SK-N-SH treated with all-trans-retinoic acid at 6 μM for 48 hours (cell line): Measurements from ENCODE around the gene ADAMTSL3.

Experiments
- ATAC-seq: fragments of 200-7000 bp; cut with Tn5 transposase; 3 replicates; pipeline ENCODE4 v1.9.1; 2020; ENCODE audit warnings: mild to moderate bottlenecking, moderate library complexity
- ARNTL ChIP-seq: fragments of 450-650 bp; formaldehyde crosslinking; IDR thresholded peaks from 2 replicates; pipeline ENCODE4 v1.5.0; 2020; ENCODE audit warnings: low read depth, mild to moderate bottlenecking, moderate library complexity, borderline replicate concordance
- BACH2 ChIP-seq: fragments of 250-450 bp; sonication (Bioruptor Pico); IDR thresholded peaks from 2 replicates; pipeline ENCODE4 v1.9.0; 2021; ENCODE audit warnings: mild to moderate bottlenecking, borderline replicate concordance
- CREB5 ChIP-seq: fragments of 250-450 bp; sonication (Bioruptor Pico); IDR thresholded peaks from 2 replicates; pipeline ENCODE4 v1.5.1; 2020; ENCODE audit warnings: low read depth, mild to moderate bottlenecking, moderate library complexity
- CSDC2 ChIP-seq: fragments of 250-450 bp; sonication (Bioruptor Pico); IDR thresholded peaks from 2 replicates; pipeline ENCODE4 v1.5.0; 2020; ENCODE audit warnings: mild to moderate bottlenecking, moderate library complexity
- CSRNP3 ChIP-seq: fragments of 250-450 bp; sonication (Bioruptor Pico); IDR thresholded peaks from 2 replicates; pipeline ENCODE4 v1.5.1; 2021; ENCODE audit warnings: mild to moderate bottlenecking, moderate library complexity
- GLIS3 ChIP-seq: fragments of 250-450 bp; sonication (Bioruptor Pico); IDR thresholded peaks from 2 replicates; pipeline ENCODE4 v1.5.0; 2020; ENCODE audit warnings: mild to moderate bottlenecking, moderate library complexity
- ISL1 ChIP-seq: fragments of 250-450 bp; sonication (Bioruptor Pico); IDR thresholded peaks from 2 replicates; pipeline ENCODE4 v2.1.2; 2022; ENCODE audit warnings: mild to moderate bottlenecking, moderate library complexity
- OSR1 ChIP-seq: fragments of 250-450 bp; sonication (Bioruptor Pico); IDR thresholded peaks from 2 replicates; pipeline ENCODE4 v1.8.0; 2022; ENCODE audit warnings: moderate library complexity, mild to moderate bottlenecking, inconsistent platforms
- PATZ1 ChIP-seq: fragments of 250-450 bp; sonication (Bioruptor Pico); IDR thresholded peaks from 2 replicates; pipeline ENCODE4 v1.8.0; 2020; ENCODE audit warnings: mild to moderate bottlenecking, moderate library complexity, borderline replicate concordance
- PPARA ChIP-seq: fragments of 250-450 bp; sonication (Bioruptor Pico); IDR thresholded peaks from 2 replicates; pipeline ENCODE4 v1.5.0; 2020; ENCODE audit warnings: mild to moderate bottlenecking, borderline replicate concordance
- RARB ChIP-seq: fragments of 250-450 bp; sonication (Bioruptor Pico); IDR thresholded peaks from 2 replicates; pipeline ENCODE4 v1.8.0; 2021; ENCODE audit warnings: mild to moderate bottlenecking, moderate library complexity
- SNAI2 ChIP-seq: fragments of 250-450 bp; sonication (Bioruptor Pico); IDR thresholded peaks from 2 replicates; pipeline ENCODE4 v1.5.0; 2020; ENCODE audit warnings: mild to moderate bottlenecking, moderate library complexity
- TCF4 ChIP-seq: fragments of 250-450 bp; sonication (Bioruptor Pico); IDR thresholded peaks from 2 replicates; pipeline ENCODE4 v1.8.0; 2021; ENCODE audit warnings: mild to moderate bottlenecking, moderate library complexity, borderline replicate concordance
- TOX ChIP-seq: fragments of 250-450 bp; sonication (Bioruptor Pico); IDR thresholded peaks from 2 replicates; pipeline ENCODE4 v1.8.0; 2021; ENCODE audit warnings: mild to moderate bottlenecking, moderate library complexity, borderline replicate concordance
- TSHZ2 ChIP-seq: fragments of 250-450 bp; sonication (Bioruptor Pico); IDR thresholded peaks from 2 replicates; pipeline ENCODE4 v1.5.0; 2020; ENCODE audit warnings: mild to moderate bottlenecking, moderate library complexity
- ZC3H10 ChIP-seq: fragments of 250-450 bp; sonication (Bioruptor Pico); IDR thresholded peaks from 2 replicates; pipeline ENCODE4 v1.5.1; 2021; ENCODE audit warnings: mild to moderate bottlenecking, moderate library complexity
- ZFP3 ChIP-seq: fragments of 250-450 bp; sonication (Bioruptor Pico); IDR thresholded peaks from 2 replicates; pipeline ENCODE4 v1.5.0; 2020; ENCODE audit warnings: mild to moderate bottlenecking, moderate library complexity
- ZFP30 ChIP-seq: fragments of 450-650 bp; formaldehyde crosslinking; IDR thresholded peaks from 2 replicates; pipeline ENCODE4 v1.5.0; 2022; ENCODE audit warnings: mild to moderate bottlenecking, moderate library complexity
- ZNF565 ChIP-seq: fragments of 450-650 bp; formaldehyde crosslinking; conservative IDR thresholded peaks from 2 replicates; pipeline ENCODE4 v1.5.0; 2020; ENCODE audit warnings: low read depth, mild to moderate bottlenecking, moderate library complexity
- ZNF8 ChIP-seq: fragments of 450-650 bp; formaldehyde crosslinking; IDR thresholded peaks from 2 replicates; pipeline ENCODE4 v1.5.0; 2020; ENCODE audit warnings: mild to moderate bottlenecking, moderate library complexity

Gene ADAMTSL3

GRCh38 chr15:83871808-83872559 lies 218.1 kb downstream of the ADAMTSL3 start:
- TF ChIP-seq PPARA (CRISPR knock-in tag) = no peak
- TF ChIP-seq GLIS3 (CRISPR knock-in tag) = no peak
- TF ChIP-seq CSDC2 = no peak
- TF ChIP-seq BACH2 = no peak
- no peak for TF ChIP-seq ARNTL (CRISPR knock-in tag)
- no peak for TF ChIP-seq CSRNP3 (CRISPR knock-in tag)
- no peak for TF ChIP-seq RARB (CRISPR knock-in tag)
- TF ChIP-seq CREB5 (CRISPR knock-in tag) = no peak
- no peak for TF ChIP-seq ISL1 (CRISPR knock-in tag)
- no peak for TF ChIP-seq ZNF565 (CRISPR knock-in tag)
- TF ChIP-seq ZNF8 (CRISPR knock-in tag) = no peak
- no peak for TF ChIP-seq TCF4 (CRISPR knock-in tag)
- TF ChIP-seq OSR1 (CRISPR knock-in tag) = no peak
- no peak for TF ChIP-seq ZC3H10 (CRISPR knock-in tag)
- no peak for TF ChIP-seq TSHZ2 (CRISPR knock-in tag)
- ATAC-seq = peak; percentile 55; the same call in 2 of the 3 replicates

GRCh38 chr15:83873966-83874365 lies 220.0 kb downstream of the ADAMTSL3 start:
- TF ChIP-seq TOX = no peak
- TF ChIP-seq CSRNP3 (CRISPR knock-in tag) = no peak
- no peak for TF ChIP-seq GLIS3 (CRISPR knock-in tag)
- no peak for TF ChIP-seq TCF4 (CRISPR knock-in tag)
- no peak for TF ChIP-seq CSDC2
- TF ChIP-seq RARB (CRISPR knock-in tag) = no peak
- TF ChIP-seq BACH2 = no peak
- no peak for TF ChIP-seq ZFP30 (CRISPR knock-in tag)
- TF ChIP-seq SNAI2 (CRISPR knock-in tag) = no peak
- TF ChIP-seq ZFP3 (CRISPR knock-in tag) = no peak
- no peak for ATAC-seq

- TF ChIP-seq ZC3H10 (CRISPR knock-in tag) (no peak), ZFP30 (CRISPR knock-in tag) (no peak), PATZ1 (CRISPR knock-in tag) (no peak), PPARA (CRISPR knock-in tag) (no peak), ZNF8 (CRISPR knock-in tag) (no peak), ISL1 (CRISPR knock-in tag) (no peak), CSDC2 (no peak), GLIS3 (CRISPR knock-in tag) (no peak)
- ATAC-seq = no peak
Observed at GRCh38 chr15:83880529-83880928, 226.6 kb downstream of the ADAMTSL3 start.
